Measurements from ENCODE around the gene SPCS1. TPM values are rescaled to one million over a fixed set of nuclear protein-coding genes. Genes with fewer than 3 reads are reported as not detected.

The SPCS1 gene
- total and polyA plus RNA-seq, 10 donors, result 56.5 to 154 (median 107) TPM

- H3K27ac ChIP-seq, result no peak overlapping the region
- peaks cover 21 to 57% (median 39%) of the 10 kb centered on the region in 6 donors for H3K4me1 ChIP-seq
- no peaks in the 10 kb centered on the region for H3K9me3 ChIP-seq
- no peak overlapping the region for H3K4me3 ChIP-seq
- H3K27me3 ChIP-seq (replicated peaks in 1 of 7), result no peaks in the 10 kb centered on the region
- TF ChIP-seq POLR2AphosphoS5 (IDR thresholded peaks at IDR 0.05), result no peak
- no peak for TF ChIP-seq CTCF (IDR thresholded peaks at IDR 0.05 in 8 of 11, conservative IDR thresholded peaks at IDR 0.05 in 3 of 11)
- no peak for TF ChIP-seq POLR2A (IDR thresholded peaks at IDR 0.05)
- peaks cover 6 to 66% (median 61%) of the 10 kb centered on the region in 6 donors for H3K36me3 ChIP-seq
- intact Hi-C loops (cut with DNase I; ENCODE audit: low total_unique reads), result no loop called here
- no peak for DNase-seq
- WGBS, 5 donors, result 74 to 91% (median 83%) methylated on average over 6 of the region's 6 CpGs
These were observed 17.6 kb upstream of the SPCS1 start for GRCh38 chr3:52688266-52688665.

GRCh38 chr3:52689151-52689550, 16.8 kb upstream of the SPCS1 start:
- intact Hi-C loops (cut with DNase I; ENCODE audit: low total_unique reads), result no loop called here
- WGBS, 5 donors, result 82 to 93% (median 88%) methylated on average over 3 of the region's 3 CpGs

GRCh38 chr3:52690560-52690959, 15.3 kb upstream of the SPCS1 start:
- H3K36me3 ChIP-seq, result peaks cover 6 to 89% (median 82%) of the 10 kb centered on the region in 6 donors
- peaks cover 10 to 37% (median 19%) of the 10 kb centered on the region in 6 donors for H3K4me1 ChIP-seq
- intact Hi-C loops (cut with DNase I; ENCODE audit: low total_unique reads), result no loop called here
- no peaks in the 10 kb centered on the region for H3K27me3 ChIP-seq (replicated peaks in 1 of 7)
- DNase-seq, result no peak
- H3K9me3 ChIP-seq, result no peaks in the 10 kb centered on the region
- no peak for TF ChIP-seq CTCF (IDR thresholded peaks at IDR 0.05 in 8 of 11, conservative IDR thresholded peaks at IDR 0.05 in 3 of 11)
- TF ChIP-seq POLR2AphosphoS5 (IDR thresholded peaks at IDR 0.05), result no peak
- TF ChIP-seq POLR2A (IDR thresholded peaks at IDR 0.05), result no peak
- no peak overlapping the region for H3K27ac ChIP-seq
- no peak overlapping the region for H3K4me3 ChIP-seq
- WGBS, 5 donors, result 92 to 98% (median 95%) methylated on average over 2 of the region's 2 CpGs

More at GRCh38 chr3:52689151-52689550, 16.8 kb upstream of the SPCS1 start:
- H3K36me3 ChIP-seq, result peaks cover 6 to 75% (median 69%) of the 10 kb centered on the region in 6 donors
- peaks cover 18 to 48% (median 30%) of the 10 kb centered on the region in 6 donors for H3K4me1 ChIP-seq
- no peaks in the 10 kb centered on the region for H3K9me3 ChIP-seq
- no peak for DNase-seq
- no peak overlapping the region for H3K27ac ChIP-seq
- no peaks in the 10 kb centered on the region for H3K27me3 ChIP-seq (replicated peaks in 1 of 7)
- no peak overlapping the region for H3K4me3 ChIP-seq
- no peak for TF ChIP-seq POLR2A (IDR thresholded peaks at IDR 0.05)
- TF ChIP-seq CTCF (IDR thresholded peaks at IDR 0.05 in 8 of 11, conservative IDR thresholded peaks at IDR 0.05 in 3 of 11), result no peak
- no peak for TF ChIP-seq POLR2AphosphoS5 (IDR thresholded peaks at IDR 0.05)

GRCh38 chr3:52693071-52693470, 12.8 kb upstream of the SPCS1 start:
- H3K36me3 ChIP-seq, result peaks cover 6 to 100% (median 94%) of the 10 kb centered on the region in 6 donors

More at GRCh38 chr3:52693071-52693470, 12.8 kb upstream of the SPCS1 start:
- H3K4me1 ChIP-seq, result peaks cover 0 to 33% (median under 1%) of the 10 kb centered on the region in 6 donors
- H3K27ac ChIP-seq, result no peak overlapping the region
- TF ChIP-seq POLR2AphosphoS5 (IDR thresholded peaks at IDR 0.05) (no peak), CTCF (IDR thresholded peaks at IDR 0.05 in 8 of 11, conservative IDR thresholded peaks at IDR 0.05 in 3 of 11) (no peak), POLR2A (IDR thresholded peaks at IDR 0.05) (no peak)
- no peaks in the 10 kb centered on the region for H3K9me3 ChIP-seq
- no peaks in the 10 kb centered on the region for H3K27me3 ChIP-seq (replicated peaks in 1 of 7)
- H3K4me3 ChIP-seq, result no peak overlapping the region
- no peak for DNase-seq
- intact Hi-C loops (cut with DNase I; ENCODE audit: low total_unique reads), result no loop called here

Data from spleen (tissue), 11 donors.